ENCODE results near the gene EXOC6B.

The EXOC6B gene

GRCh38 chr2:72800492-72800891 lies 25.3 kb downstream of the EXOC6B start:
- FAIRE-seq (no peak), DNase-seq (ENCODE audit: insufficient read length, low spot score) (no peak)
- no peak for TF ChIP-seq PAX5 (IDR thresholded peaks at IDR 0.05; ENCODE audit: insufficient read depth, low read length, severe bottlenecking)
- no peak for TF ChIP-seq TAF1 (IDR thresholded peaks at IDR 0.05; ENCODE audit: low read depth, low read length)
- no peak for TF ChIP-seq SPI1 (IDR thresholded peaks at IDR 0.05; ENCODE audit: low read depth, low read length)
- no peak for TF ChIP-seq POLR2AphosphoS5 (IDR thresholded peaks at IDR 0.05; ENCODE audit: low read depth, low read length)
- no peak for TF ChIP-seq POU2F2 (IDR thresholded peaks at IDR 0.05; ENCODE audit: low read depth, low read length)
- no peak for TF ChIP-seq POLR2A (IDR thresholded peaks at IDR 0.05; ENCODE audit: low read depth, low read length)

GRCh38 chr2:72797740-72798139 lies 28.1 kb downstream of the EXOC6B start:
- no peak for TF ChIP-seq POU2F2 (IDR thresholded peaks at IDR 0.05; ENCODE audit: low read depth, low read length)
- no peak for TF ChIP-seq SPI1 (IDR thresholded peaks at IDR 0.05; ENCODE audit: low read depth, low read length)
- TF ChIP-seq POLR2A (IDR thresholded peaks at IDR 0.05; ENCODE audit: low read depth, low read length) = no peak
- no peak for TF ChIP-seq TAF1 (IDR thresholded peaks at IDR 0.05; ENCODE audit: low read depth, low read length)
- no peak for TF ChIP-seq PAX5 (IDR thresholded peaks at IDR 0.05; ENCODE audit: insufficient read depth, low read length, severe bottlenecking)
- no peak for TF ChIP-seq POLR2AphosphoS5 (IDR thresholded peaks at IDR 0.05; ENCODE audit: low read depth, low read length)
- no peak for FAIRE-seq

GRCh38 chr2:72796766-72797165 lies 29.1 kb downstream of the EXOC6B start:
- DNase-seq (ENCODE audit: insufficient read length, low spot score) (no peak), FAIRE-seq (no peak)
- TF ChIP-seq PAX5 (IDR thresholded peaks at IDR 0.05; ENCODE audit: insufficient read depth, low read length, severe bottlenecking) (no peak), TAF1 (IDR thresholded peaks at IDR 0.05; ENCODE audit: low read depth, low read length) (no peak), POLR2A (IDR thresholded peaks at IDR 0.05; ENCODE audit: low read depth, low read length) (no peak), POLR2AphosphoS5 (IDR thresholded peaks at IDR 0.05; ENCODE audit: low read depth, low read length) (no peak), POU2F2 (IDR thresholded peaks at IDR 0.05; ENCODE audit: low read depth, low read length) (no peak), SPI1 (IDR thresholded peaks at IDR 0.05; ENCODE audit: low read depth, low read length) (no peak)

More at GRCh38 chr2:72797740-72798139, 28.1 kb downstream of the EXOC6B start:
- no peak for DNase-seq (ENCODE audit: insufficient read length, low spot score)

GRCh38 chr2:72794572-72794971 lies 31.3 kb downstream of the EXOC6B start:
- TF ChIP-seq PAX5 (IDR thresholded peaks at IDR 0.05; ENCODE audit: insufficient read depth, low read length, severe bottlenecking) = no peak
- no peak for TF ChIP-seq TAF1 (IDR thresholded peaks at IDR 0.05; ENCODE audit: low read depth, low read length)
- TF ChIP-seq POLR2AphosphoS5 (IDR thresholded peaks at IDR 0.05; ENCODE audit: low read depth, low read length) = no peak
- DNase-seq (ENCODE audit: insufficient read length, low spot score) = no peak
- no peak for FAIRE-seq

GRCh38 chr2:72793798-72794440 lies 31.9 kb downstream of the EXOC6B start:
- DNase-seq (ENCODE audit: insufficient read length, low spot score) = no peak
- FAIRE-seq = no peak
- TF ChIP-seq PAX5 (IDR thresholded peaks at IDR 0.05; ENCODE audit: insufficient read depth, low read length, severe bottlenecking) = no peak
- no peak for TF ChIP-seq TAF1 (IDR thresholded peaks at IDR 0.05; ENCODE audit: low read depth, low read length)
- no peak for TF ChIP-seq POU2F2 (IDR thresholded peaks at IDR 0.05; ENCODE audit: low read depth, low read length)
- TF ChIP-seq POLR2A (IDR thresholded peaks at IDR 0.05; ENCODE audit: low read depth, low read length) = no peak
- no peak for TF ChIP-seq SPI1 (IDR thresholded peaks at IDR 0.05; ENCODE audit: low read depth, low read length)
- TF ChIP-seq POLR2AphosphoS5 (IDR thresholded peaks at IDR 0.05; ENCODE audit: low read depth, low read length) = no peak

- FAIRE-seq (peak; percentile 5), DNase-seq (ENCODE audit: insufficient read length, low spot score) (no peak)
- TF ChIP-seq POLR2AphosphoS5 (IDR thresholded peaks at IDR 0.05; ENCODE audit: low read depth, low read length) (no peak), TAF1 (IDR thresholded peaks at IDR 0.05; ENCODE audit: low read depth, low read length) (no peak), SPI1 (IDR thresholded peaks at IDR 0.05; ENCODE audit: low read depth, low read length) (no peak), POU2F2 (IDR thresholded peaks at IDR 0.05; ENCODE audit: low read depth, low read length) (no peak), PAX5 (IDR thresholded peaks at IDR 0.05; ENCODE audit: insufficient read depth, low read length, severe bottlenecking) (no peak), POLR2A (IDR thresholded peaks at IDR 0.05; ENCODE audit: low read depth, low read length) (no peak)
Observed at GRCh38 chr2:72789241-72789640, 36.6 kb downstream of the EXOC6B start.

GRCh38 chr2:72788756-72789155 lies 37.1 kb downstream of the EXOC6B start:
- TF ChIP-seq POLR2AphosphoS5 (IDR thresholded peaks at IDR 0.05; ENCODE audit: low read depth, low read length) (no peak), POU2F2 (IDR thresholded peaks at IDR 0.05; ENCODE audit: low read depth, low read length) (no peak), SPI1 (IDR thresholded peaks at IDR 0.05; ENCODE audit: low read depth, low read length) (no peak), POLR2A (IDR thresholded peaks at IDR 0.05; ENCODE audit: low read depth, low read length) (no peak), TAF1 (IDR thresholded peaks at IDR 0.05; ENCODE audit: low read depth, low read length) (no peak), PAX5 (IDR thresholded peaks at IDR 0.05; ENCODE audit: insufficient read depth, low read length, severe bottlenecking) (no peak)
- DNase-seq (ENCODE audit: insufficient read length, low spot score) (no peak), FAIRE-seq (no peak)

GRCh38 chr2:72785517-72785916 lies 40.3 kb downstream of the EXOC6B start:
- no peak for FAIRE-seq

GRCh38 chr2:72782520-72782919 lies 43.3 kb downstream of the EXOC6B start:
- FAIRE-seq = no peak
- DNase-seq (ENCODE audit: insufficient read length, low spot score) = no peak
- no peak for TF ChIP-seq TAF1 (IDR thresholded peaks at IDR 0.05; ENCODE audit: low read depth, low read length)
- no peak for TF ChIP-seq SPI1 (IDR thresholded peaks at IDR 0.05; ENCODE audit: low read depth, low read length)

More at GRCh38 chr2:72785517-72785916, 40.3 kb downstream of the EXOC6B start:
- TF ChIP-seq PAX5 (IDR thresholded peaks at IDR 0.05; ENCODE audit: insufficient read depth, low read length, severe bottlenecking) = no peak
- TF ChIP-seq POLR2AphosphoS5 (IDR thresholded peaks at IDR 0.05; ENCODE audit: low read depth, low read length) = no peak
- no peak for TF ChIP-seq POU2F2 (IDR thresholded peaks at IDR 0.05; ENCODE audit: low read depth, low read length)
- no peak for TF ChIP-seq SPI1 (IDR thresholded peaks at IDR 0.05; ENCODE audit: low read depth, low read length)
- no peak for TF ChIP-seq POLR2A (IDR thresholded peaks at IDR 0.05; ENCODE audit: low read depth, low read length)
- no peak for TF ChIP-seq TAF1 (IDR thresholded peaks at IDR 0.05; ENCODE audit: low read depth, low read length)
- DNase-seq (ENCODE audit: insufficient read length, low spot score) = no peak

GRCh38 chr2:72781480-72781879 lies 44.4 kb downstream of the EXOC6B start:
- FAIRE-seq = no peak
- TF ChIP-seq POU2F2 (IDR thresholded peaks at IDR 0.05; ENCODE audit: low read depth, low read length) (no peak), POLR2A (IDR thresholded peaks at IDR 0.05; ENCODE audit: low read depth, low read length) (no peak), POLR2AphosphoS5 (IDR thresholded peaks at IDR 0.05; ENCODE audit: low read depth, low read length) (no peak), PAX5 (IDR thresholded peaks at IDR 0.05; ENCODE audit: insufficient read depth, low read length, severe bottlenecking) (no peak), TAF1 (IDR thresholded peaks at IDR 0.05; ENCODE audit: low read depth, low read length) (no peak), SPI1 (IDR thresholded peaks at IDR 0.05; ENCODE audit: low read depth, low read length) (no peak)
- DNase-seq (ENCODE audit: insufficient read length, low spot score) = no peak

Data from GM12891 (cell line).